Measurements from ENCODE around the gene PPP4R3B.
"Not testable (repeated sequence)": the region's sequence is repeated elsewhere in the genome, so short reads cannot be mapped to it uniquely, and the experiment has no call there.

The PPP4R3B gene

DNA sequence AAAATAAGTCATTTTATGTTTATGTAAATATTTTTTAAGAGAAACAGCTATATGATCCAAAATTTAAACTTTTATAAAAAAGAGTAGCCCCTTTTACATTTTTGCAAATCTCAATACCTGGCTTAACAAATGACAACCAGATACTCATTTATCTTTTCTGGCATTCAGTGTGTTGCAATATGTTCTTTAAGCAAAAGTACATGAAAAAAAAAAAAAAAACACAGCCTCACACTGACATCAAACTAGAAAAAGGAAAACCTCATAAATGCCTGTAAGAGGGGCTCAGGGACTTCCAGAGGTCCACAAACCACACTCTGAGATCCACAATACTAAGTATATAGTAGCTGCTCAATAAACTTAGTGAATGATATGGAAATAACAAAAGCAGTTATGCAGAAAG lies 21.9 kb downstream of the PPP4R3B start:
- DNase-seq = no peak

DNA sequence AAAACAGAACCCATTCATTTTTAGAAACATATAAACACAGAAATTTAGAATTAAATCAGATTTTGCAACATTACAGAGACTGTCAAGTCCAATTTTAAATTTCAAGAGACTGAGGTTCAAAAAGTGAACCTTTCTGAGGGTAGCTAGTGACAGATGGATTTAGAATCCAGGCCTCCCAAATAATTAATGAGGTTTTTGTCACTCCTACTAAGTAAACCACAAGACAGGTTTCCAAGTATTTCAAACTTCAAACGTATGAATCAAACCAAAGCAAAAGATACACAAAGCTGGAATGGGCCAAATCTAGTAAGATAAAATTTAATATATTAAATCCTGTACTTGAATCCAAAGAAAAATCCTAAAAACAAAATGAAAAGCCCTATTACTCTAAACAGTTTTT lies 25.3 kb downstream of the PPP4R3B start:
- DNase-seq = no peak

DNA sequence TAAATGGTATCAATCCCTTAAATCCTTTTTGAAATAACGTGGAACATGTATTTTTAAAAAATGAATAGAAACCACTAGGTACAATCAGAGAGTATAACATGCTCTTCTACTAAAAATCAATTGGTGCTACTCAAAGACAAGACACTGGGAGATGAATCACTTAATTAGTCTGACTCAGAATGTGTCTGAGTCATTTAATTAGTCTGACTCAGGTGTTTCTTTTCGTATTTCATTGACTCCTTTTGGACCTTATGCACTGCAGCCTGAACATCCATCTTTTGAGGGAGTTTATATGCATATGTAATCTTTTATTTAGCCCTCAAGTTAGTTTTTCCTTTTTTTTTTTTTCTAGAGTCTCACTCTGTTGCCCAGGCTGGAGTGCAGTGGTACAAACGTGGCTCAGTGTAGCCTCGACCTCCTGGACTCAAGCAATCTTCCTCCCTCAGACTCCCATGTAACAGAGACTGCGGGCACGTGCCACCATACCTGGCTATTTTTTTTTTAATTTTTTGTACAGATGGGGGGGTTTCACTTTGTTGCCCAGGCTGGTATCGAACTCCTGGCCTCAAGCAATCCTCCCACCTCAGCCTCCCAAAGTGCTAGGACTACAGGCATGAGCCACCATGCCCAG lies 26.5 kb downstream of the PPP4R3B start:
- peak in 1 of 5 experiments; percentile 77 for DNase-seq

DNA sequence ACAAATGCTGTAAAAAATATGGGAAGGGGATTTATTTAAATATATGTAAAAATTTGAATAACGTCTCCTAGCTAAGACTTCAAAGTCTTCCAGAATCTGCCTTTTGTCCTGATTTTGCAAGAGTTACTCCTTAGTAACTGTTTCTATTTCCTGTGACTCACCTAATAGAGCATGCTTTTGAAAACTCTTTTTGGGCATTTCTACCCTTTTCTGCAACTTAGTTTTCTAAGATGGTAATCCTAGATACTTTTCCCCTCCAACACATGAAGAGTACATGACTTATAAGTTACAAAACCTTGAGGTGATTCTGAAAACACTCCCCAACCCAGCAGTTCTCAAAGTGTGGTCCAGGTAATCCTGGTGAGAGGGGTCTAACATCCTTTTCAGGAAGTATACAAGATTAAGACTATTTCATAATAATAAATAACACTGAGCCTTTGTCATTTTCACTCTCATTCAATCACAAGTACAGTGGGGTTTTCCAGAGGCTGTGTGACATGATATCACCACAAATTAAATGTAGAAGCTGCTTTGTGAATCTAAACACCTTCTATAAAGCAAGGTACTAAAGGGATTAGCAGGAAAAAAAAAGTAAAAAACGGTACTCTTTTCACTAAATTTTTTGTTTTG lies 31.9 kb downstream of the PPP4R3B start:
- no peak for DNase-seq

DNA sequence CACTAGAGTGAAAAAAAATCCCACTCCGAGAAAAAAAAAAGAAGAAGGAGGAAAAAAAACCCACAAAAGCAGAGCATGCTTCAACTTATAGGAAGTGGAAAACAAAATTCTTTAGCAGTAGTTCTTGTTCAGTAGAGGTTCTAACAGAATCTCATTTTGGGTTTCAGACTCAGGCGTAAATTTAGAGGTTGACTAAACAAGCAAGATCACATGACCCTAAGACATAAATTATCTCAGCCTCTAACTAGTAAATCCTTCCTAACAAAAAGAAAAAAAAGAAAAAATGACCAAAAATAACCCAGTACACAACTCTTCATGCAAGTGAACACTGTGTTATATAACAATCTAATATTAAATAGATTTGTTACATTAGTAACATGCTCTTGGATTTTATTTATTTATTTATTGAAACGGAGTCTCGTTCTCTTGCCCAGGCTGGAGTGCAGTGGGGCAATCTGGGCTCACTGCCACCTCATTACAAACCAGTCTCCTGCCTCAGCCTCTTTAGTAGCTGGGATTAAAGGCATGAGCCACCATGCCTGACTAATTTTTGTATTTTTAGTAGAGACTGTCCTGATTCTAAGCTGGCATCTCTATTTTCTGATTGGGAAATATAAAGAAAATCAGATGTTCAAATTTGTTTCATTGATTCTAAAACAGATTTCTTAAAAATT lies 35.4 kb downstream of the PPP4R3B start:
- DNase-seq = no peak

DNA sequence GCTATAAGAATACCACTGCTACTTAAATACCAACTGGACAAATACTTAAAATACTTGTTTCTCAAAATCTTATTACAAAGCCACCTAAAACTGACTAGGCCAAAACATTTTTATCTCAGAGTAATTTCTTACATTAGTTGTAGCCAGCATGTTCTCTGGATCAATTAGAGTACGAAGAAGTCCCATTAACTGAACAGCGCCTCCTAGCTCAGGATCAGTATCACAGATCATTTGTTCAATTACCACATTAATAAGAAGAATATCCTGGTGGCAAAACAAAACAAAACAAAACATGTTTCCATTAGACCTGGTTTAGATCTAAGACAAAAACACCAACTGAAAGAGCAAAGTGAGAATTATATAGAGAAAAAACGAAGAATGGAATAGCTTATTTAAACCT lies 36.0 kb downstream of the PPP4R3B start:
- DNase-seq = peak in 1 of 5 experiments; percentile 32

DNA sequence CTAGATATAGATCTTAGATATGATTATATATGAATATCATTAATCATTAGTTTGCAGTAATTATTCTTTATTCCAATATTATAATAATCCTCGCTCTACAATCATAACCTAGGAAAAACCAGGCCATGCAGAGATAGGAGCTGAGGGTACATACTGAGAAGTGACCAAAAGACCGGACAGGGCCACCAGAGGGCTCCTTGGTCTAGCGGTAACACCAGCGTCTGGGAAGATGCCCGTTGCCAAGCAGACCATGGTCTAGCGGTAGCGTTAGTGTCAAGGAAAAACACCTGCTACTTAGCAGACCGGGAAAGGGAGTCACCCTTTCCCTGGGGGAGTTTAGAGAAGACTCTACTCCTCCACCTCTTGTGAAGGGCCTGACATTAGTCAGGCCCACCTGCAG lies 48.4 kb downstream of the PPP4R3B start:
- not testable (repeated sequence) for DNase-seq

DNA sequence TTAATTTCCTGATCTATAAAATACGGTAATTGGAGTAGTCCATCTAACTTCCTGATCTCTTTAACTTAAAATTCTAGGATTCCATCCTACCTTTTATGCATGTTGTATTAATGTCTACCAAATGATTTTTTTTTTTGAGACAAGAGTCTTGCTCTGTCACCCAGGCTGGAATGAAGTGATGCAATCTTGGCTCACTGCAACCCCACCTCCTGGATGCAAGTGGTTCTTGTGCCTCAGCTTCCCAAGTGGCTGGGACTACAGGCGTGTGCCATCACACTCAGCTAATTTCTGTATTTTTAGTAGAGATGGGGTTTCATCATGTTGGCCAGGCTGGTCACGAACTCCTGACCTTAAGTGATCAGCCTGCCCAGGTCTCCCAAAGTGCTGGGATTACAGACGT lies 50.1 kb downstream of the PPP4R3B start:
- DNase-seq = no peak

DNA sequence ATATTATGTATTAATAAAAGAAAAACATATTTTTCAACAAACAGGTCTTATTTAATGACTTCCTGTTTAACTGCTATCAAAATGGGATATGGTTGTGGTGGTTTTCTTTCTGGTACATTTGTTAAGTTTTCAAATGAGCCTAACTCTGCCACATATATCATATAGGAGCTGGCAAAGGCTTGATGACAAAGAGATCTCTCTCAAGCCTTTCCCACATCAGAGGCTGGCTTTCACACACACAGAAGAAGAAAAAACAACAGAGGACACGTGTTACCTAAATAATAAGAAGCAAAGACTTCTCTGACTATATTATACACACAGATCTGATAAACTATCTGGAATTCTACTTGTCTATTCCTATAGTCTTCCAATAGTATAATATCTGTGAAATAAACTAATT lies 51.8 kb downstream of the PPP4R3B start:
- peak in 2 of 5 experiments; percentile 12 to 23 for DNase-seq

DNA sequence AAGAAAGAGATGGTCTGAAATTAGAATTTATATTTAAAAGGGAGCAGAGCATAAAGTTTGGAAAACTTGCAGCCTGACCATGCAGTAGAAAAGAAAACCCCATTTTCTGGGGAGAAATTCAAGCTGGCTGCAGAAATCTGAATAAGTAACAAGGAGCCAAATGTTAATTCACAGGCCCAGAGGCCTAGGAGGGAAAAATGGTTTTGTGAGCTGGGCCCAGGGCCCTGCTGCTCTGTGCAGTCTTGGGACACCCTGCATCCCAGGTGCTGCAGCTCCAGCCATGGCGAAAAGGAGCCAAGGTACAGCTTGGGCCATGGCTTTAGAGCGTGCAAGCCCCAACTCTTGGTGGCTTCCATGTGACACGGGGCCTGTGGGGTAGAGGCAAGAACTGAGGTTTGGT lies 56.6 kb downstream of the PPP4R3B start:
- no peak for DNase-seq

DNA sequence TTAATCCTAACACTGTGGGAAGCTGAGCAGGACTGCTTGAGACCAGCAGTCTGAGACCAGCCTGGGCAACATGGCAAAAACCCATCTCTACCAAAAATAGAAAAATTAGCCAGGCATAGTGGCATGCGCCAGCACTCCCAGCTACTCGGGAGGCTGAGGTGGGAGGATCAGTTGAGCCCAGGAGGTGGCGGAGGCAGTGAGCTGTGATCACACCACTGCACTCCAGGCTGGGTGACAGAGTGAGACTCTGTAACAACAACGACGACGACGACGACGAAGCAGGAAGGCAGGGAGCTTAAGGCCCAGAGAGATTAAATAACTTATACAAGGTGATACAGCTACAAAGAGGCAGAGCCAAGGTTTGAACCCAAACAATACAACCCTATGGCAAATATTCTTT lies 60.6 kb downstream of the PPP4R3B start:
- DNase-seq = no peak

DNA sequence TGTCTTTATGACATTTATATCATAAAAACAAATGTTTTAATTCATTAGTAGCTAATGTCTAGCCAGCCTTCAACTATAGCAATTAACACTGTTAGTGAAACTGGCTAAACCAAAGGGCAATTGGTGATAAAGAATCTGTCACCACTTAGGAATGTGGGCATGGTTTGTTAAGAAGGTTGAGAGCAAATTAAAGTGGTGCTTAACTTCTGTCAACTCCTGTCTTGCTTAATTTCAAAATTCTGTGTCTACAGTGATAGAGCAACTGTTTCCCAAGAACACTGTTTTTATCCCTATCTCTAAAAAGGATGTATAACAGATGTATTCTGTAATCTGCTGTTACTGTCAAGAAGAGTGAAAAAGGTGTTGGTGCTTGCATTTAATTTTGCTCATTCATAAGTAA lies 61.4 kb downstream of the PPP4R3B start:
- DNase-seq = no peak

DNA sequence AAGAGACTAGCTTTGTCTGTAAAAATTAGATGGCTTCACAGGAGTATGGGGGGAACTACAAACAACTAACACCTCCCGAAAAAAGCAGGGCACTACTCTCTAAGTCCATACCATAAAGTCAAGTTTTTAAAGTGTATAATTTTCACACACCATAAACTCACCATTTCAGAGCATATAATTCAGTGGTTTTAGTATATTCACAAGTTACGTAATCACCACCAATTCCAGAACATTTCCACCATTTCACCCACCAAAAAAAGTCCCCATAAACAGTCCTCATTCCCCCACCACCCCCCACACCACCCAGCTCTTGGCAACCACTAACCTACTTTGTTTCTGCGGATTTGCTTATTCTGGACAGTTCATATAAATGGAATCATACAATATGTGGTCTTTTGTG lies 64.1 kb downstream of the PPP4R3B start:
- DNase-seq = no peak

DNA sequence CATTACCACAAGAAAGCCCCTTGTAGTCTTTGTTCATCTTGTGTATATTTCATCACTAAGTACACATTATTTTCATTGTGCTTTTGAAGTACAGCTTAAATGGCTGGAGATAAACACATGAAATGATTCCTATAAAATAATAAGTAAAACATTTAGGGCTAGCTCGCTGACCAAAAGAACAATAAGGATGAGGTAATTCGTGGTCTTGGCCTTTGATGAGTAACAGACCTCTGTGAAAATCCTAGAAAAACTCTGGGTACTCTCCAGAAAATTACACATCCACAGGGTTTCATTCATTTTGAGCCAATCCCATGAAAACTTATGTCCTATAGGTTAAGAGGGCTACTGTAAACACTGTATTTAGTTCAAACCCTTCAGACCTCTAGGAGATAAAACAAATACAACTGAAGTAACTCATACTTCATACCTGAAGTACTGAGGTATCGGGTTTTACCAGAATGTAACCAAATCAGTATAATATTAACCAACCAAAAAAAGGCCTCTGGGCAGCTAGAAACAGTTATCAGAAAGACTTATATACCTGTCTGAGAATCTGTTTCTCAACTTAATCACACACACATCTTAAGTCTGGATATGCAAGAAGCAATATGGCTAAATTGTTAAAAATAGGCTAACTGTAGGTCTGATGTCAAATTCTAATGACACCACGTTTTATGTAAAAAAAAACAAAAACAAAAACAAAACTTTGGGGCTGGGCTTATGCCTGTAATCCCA lies 66.9 kb downstream of the PPP4R3B start:
- no peak for DNase-seq

DNA sequence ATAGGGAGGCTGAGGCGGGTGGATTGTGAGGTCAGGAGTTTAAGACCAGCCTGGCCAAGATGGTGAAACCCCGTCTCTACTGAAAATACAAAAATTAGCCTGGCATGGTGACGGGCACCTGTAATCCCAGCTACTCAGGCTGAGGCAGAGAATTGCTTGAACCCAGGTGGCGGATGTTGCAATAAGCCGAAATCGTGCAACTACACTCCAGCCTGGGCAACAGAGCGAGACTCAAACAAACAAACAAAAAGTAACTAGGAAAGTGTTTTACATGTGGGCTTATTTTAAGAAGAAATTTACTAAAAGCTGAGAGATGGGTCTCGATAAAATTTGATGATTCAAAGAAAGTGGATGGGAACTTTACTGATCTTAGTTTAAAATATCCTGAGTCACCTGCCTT lies 69.7 kb downstream of the PPP4R3B start:
- not testable (repeated sequence) for DNase-seq

DNA sequence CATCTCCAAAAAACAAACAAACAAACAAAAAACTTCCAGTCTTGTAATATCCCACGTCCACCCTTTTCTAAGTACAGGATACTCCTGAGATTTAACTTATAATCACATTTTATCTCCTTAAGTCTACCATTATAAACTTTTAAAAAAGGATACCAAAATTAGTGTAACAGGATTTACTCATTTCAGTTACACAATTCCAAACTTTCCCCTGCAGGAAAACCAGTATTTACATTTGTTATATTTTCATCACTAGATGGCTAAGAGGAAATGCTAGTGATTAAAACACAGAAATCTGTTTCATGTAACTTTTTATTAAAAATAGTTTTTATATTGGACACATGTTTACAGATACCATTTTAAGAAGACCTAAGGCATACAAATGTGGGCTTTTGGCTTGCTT lies 70.4 kb downstream of the PPP4R3B start:
- DNase-seq = no peak

DNA sequence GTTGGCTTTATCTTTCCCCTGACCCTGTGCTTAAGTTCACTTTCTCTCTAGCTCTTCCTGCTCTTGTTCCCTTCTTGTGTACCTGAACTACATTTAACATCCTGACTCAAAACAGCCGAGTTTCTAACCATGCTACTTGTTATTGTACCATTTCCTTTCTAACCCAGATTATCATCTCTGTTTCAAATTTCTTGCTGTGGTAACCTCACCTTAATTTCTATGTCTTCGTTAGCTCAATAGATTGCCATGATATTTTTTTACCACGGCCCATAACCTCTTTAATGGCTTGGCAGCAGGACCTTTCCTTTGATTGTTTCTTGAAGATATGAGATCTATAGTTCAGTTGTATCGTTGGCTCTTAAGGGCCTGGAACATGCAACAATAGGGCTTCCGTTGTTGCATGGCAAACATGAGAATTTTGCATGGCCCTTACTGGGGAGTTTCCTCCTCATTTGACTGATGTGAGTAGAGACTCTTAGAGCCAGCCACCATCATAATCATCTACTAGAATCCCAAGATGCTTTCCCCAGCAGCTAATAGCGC lies 86.8 kb downstream of the PPP4R3B start:
- DNase-seq = peak in 2 of 5 experiments; percentile 26 to 96

DNA sequence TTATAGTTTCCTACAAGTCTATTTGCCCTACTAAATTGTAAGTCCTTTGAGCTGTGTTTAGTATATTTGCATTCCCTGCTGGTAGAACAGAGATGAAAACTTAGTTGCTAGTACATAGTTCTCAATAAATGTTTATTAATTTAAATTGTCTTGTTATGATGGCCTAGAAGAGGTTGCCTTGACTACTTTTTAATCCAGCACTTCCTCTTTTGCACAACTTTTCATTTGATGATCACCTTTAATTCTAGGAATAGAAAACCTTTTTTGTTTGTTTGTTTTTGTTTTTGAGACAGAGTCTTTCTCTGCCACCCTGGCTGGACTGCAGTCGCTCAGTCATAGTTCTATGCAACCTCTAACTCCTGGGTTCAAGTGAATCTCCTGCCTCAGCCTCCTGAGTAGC lies 91.2 kb downstream of the PPP4R3B start:
- no peak for DNase-seq

DNA sequence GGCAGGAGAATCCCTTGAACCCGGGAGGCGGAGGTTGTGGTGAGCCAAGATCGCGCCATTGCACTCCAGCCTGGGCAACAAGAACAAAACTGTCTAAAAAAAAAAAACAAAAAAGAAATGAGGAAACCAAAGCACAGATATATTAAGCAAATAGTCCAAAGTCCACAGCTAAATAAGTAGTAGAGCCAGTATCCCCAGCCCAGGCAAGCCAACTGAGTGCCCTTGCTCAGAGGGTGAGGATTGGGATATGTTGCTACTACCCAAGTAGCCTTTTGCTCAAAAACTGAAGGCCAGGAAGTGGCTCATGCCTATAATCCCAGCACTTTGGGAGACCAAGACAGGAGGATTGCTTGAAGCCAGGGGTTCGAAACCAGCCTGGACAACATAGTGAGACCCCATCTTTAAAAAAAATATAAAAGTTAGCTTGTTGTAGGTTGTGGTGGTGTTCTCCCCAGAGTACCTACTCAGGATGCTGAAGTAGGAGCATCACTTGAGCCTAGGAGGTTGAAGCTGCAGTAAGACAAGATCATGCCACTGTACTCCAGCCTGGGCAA lies 92.5 kb downstream of the PPP4R3B start:
- DNase-seq = no peak

DNA sequence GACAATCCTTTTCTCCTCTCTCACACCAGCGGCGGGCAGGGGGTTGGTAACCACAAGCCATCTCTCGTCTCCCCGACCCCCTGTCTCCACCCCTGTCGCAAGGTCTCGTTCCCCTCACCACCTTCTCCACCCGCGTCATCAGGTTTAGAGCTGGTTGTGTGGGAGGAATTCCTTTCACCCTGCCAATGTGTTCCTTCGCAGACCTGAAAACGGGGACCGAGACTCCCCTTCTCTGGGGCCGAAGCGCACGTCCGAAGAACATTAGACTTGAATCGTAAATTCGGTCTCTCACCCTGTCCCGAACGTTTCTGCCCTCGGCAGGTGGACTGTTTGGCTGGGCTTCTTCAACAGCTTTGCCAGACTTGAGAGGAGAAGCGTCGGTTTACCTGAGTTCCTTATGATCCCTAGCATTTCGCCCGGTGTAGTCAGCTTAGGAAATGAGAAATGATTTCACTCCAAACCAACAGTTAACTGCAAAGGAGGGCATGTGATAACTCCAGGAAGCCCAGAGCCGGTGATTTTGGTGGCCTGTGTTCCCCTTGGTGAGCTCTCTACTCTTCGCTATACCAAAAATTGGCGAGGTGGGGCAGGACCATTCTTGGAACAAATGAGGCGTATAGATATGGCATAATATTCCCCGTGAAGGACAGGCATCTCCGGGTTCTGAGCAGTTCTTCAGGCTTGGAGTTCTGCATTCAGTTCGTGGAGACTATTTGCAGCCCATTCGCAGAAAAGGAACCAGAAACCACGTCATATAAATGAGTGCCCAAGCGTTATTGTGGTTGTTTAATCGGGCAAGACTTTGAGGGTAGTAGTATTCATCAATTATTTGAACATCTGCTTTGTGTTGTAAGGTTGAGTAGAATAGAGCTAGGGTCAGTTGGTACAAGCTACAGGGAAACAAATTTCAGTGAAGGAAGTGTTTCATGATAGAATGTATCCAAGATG lies 97.2 kb downstream of the PPP4R3B start:
- DNase-seq = peak in 3 of 5 experiments; percentile 22 to 37 (median 29)

DNA sequence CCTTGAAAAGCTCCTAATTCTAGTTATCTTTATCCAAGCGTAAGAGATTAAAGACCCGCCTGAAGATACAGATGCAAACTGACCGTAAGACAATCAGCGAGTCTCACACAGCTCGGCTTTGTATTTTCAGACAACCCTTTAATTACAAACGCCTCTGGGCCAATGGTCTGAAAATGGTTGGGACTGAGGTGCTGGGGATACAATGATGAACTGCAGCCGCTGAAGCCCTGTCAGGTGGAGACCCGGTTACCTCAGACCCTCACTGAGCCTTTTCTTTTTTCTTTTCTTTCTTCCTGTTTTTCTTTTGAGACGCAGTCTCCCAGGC lies 98.6 kb downstream of the PPP4R3B start:
- peak in 1 of 5 experiments; percentile 39 for DNase-seq
